CD4-positive, alpha-beta T cell treated with Interleukin-17A for 4 hours (primary cell): ENCODE results near the gene OPCML.

Experiments used
- DNase-seq: peaks from one replicate; pipeline ENCODE4 v3.0.0-alpha.2; 2020; ENCODE audit warnings: mixed read lengths

OPCML gene

GRCh38 chr11:132866783-132867545 lies 665.3 kb downstream of the OPCML start:
- no peak for DNase-seq

- no peak for DNase-seq
Observed at GRCh38 chr11:132865623-132866022, 666.7 kb downstream of the OPCML start.

GRCh38 chr11:132864811-132865576 lies 667.3 kb downstream of the OPCML start:
- no peak for DNase-seq

GRCh38 chr11:132862933-132863332 lies 669.4 kb downstream of the OPCML start:
- DNase-seq, result no peak

GRCh38 chr11:132862137-132862536 lies 670.2 kb downstream of the OPCML start:
- DNase-seq, result no peak

- DNase-seq, result no peak
Observed at GRCh38 chr11:132859306-132859705, 673.0 kb downstream of the OPCML start.

- DNase-seq, result no peak
Observed at GRCh38 chr11:132858223-132858622, 674.1 kb downstream of the OPCML start.

- no peak for DNase-seq
Observed at GRCh38 chr11:132856032-132856431, 676.3 kb downstream of the OPCML start.

- no peak for DNase-seq
Observed at GRCh38 chr11:132855516-132855915, 676.8 kb downstream of the OPCML start.

GRCh38 chr11:132853886-132854285 lies 678.4 kb downstream of the OPCML start:
- no peak for DNase-seq

GRCh38 chr11:132852361-132852760 lies 679.9 kb downstream of the OPCML start:
- no peak for DNase-seq

- no peak for DNase-seq
Observed at GRCh38 chr11:132851247-132851646, 681.1 kb downstream of the OPCML start.

GRCh38 chr11:132850266-132850665 lies 682.0 kb downstream of the OPCML start:
- no peak for DNase-seq

- DNase-seq, result no peak
Observed at GRCh38 chr11:132848336-132848735, 684.0 kb downstream of the OPCML start.

- DNase-seq, result no peak
Observed at GRCh38 chr11:132846075-132846474, 686.2 kb downstream of the OPCML start.

GRCh38 chr11:132844956-132845696 lies 687.2 kb downstream of the OPCML start:
- DNase-seq, result no peak

GRCh38 chr11:132840660-132841059 lies 691.6 kb downstream of the OPCML start:
- DNase-seq, result no peak

GRCh38 chr11:132840191-132840590 lies 692.1 kb downstream of the OPCML start:
- no peak for DNase-seq

- DNase-seq, result no peak
Observed at GRCh38 chr11:132839236-132839945, 692.9 kb downstream of the OPCML start.

GRCh38 chr11:132838627-132839026 lies 693.7 kb downstream of the OPCML start:
- DNase-seq, result no peak

GRCh38 chr11:132831272-132831671 lies 701.0 kb downstream of the OPCML start:
- no peak for DNase-seq

GRCh38 chr11:132824642-132825041 lies 707.7 kb downstream of the OPCML start:
- no peak for DNase-seq

- DNase-seq, result no peak
Observed at GRCh38 chr11:132822276-132822675, 710.0 kb downstream of the OPCML start.
